ENCODE results near the gene TIGD6.

GRCh38 chr5:149963729-149964128 lies 36.7 kb downstream of the TIGD6 start:
- TF ChIP-seq YY1 (IDR thresholded peaks at IDR 0.05; ENCODE audit: insufficient read depth, insufficient read length): no peak
- TF ChIP-seq SUZ12 (IDR thresholded peaks at IDR 0.05; ENCODE audit: extremely low read depth, insufficient read depth, insufficient read length): no peak

Measured in NT2/D1 (cell line).